Activated T-helper 1 cell treated with Interleukin-2 at 50 U/mL for 16 hours (primary cell): ENCODE data around the gene TECTB.

Experiments
- DNase-seq: peaks from one replicate; pipeline ENCODE4 v3.0.0-alpha.2; 2020; ENCODE audit warnings: low read depth

Gene TECTB

DNA sequence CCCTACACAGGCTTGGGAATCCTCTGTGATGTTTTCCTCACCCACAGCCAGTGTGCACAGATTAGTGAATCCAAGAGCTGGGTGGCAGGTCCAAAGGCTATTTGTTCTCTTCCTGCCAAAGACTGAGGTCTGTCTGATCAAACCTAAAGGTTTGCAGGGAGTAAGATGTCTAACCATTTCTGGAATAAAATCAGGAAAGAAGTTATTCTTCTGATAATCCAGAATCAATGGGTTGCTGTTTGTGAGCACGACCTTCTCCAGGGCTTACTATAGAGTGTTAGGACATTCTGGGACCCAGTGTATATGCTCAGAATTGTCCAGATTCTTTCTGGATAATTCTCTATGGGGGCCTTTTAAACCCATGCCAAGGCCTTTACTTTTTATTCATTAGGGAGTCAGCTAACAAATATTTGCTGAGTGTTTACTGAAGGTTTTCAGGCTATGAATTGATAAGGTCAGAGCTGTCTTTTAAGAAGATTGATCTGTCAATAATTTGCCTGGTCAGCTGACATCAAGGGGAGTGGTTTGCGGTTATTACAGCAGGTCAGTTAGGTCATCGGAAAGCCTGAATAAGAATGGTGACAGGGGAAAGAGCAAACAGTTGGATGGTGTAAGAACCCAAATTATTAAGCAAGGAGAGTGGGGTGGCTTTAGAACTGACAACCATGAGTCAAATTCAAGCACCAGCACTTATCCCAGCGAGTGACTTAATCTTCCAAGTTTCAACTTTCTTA lies 7.5 kb upstream of the TECTB start:
- DNase-seq: no peak

DNA sequence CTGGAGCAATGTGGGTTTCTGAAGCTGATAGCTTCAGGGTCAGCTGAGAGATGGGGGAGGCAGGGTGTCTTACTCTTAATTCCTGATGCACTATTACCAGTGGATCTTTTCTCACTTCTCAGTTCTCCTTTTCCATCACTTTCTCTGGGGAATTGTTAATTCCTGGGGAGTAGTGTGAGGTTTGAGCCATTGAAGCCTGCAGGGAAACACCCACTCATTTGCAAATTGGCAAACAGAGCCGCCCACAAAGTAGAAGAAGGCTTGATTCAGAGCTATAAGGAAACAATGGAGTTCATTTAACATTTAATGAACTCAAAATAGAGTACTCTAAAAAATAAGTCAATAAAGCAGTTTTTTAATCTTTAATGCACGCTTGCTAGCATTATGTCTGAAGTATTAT lies 4.3 kb upstream of the TECTB start:
- no peak for DNase-seq

GRCh38 chr10:112279433-112279832 lies 3.8 kb upstream of the TECTB start:
- DNase-seq: no peak

DNA sequence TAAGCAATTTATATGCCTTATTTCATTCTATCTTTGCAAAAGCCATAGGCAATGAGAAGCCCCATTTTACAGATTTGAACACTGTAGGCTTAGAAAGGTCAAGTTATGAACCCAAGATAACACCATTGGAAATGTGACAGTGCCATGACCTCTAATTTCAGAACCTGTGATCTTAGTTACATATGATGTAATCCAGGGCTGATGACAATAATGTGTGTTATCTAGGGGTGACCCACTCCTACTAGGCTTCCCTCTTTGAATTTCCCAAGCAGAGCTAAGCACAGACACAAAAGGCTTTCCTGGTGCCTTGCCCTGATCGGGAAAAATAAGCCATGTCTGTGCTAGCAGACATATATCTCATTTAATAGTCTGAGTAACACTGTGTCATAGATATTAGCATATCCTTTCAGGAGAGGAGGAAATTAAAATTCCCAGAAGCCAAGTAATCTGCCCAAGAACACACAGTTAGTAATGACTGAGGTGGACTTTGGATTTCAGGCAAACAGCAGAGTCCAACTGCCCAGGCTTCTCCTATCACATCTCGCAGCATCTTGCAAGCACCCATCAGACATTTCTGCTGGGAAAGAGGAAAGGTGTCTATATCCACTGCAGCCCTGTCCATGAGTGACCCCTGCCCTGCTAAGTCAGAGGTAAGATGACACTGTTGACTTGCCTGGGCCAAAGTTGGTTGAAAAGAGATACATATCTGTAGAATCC lies 2.8 kb upstream of the TECTB start:
- no peak for DNase-seq

- no peak for DNase-seq
Measured at GRCh38 chr10:112282086-112282485, 1.1 kb upstream of the TECTB start.

GRCh38 chr10:112286837-112287818 lies 3.9 kb downstream of the TECTB start:
- DNase-seq: no peak

DNA sequence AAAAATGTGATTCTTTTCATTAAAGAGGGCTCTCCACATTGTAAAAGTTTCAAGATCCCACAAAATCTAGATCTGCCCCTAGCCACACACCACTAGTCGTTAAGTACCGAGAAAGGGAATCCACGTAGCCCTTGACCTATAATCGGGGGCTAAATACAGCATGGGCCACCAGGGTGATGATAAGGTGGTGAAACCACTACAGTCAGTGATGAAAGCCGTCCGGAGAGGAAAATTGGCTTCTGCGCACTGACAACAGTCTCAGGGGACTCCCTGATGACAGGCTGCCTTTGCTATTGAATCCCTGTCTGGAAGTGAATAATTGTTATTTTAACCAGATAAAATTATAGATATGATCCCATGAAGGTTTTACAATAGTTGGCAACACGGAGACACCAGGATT lies 4.6 kb downstream of the TECTB start:
- no peak for DNase-seq

GRCh38 chr10:112288486-112288885 lies 5.3 kb downstream of the TECTB start:
- DNase-seq: no peak

DNA sequence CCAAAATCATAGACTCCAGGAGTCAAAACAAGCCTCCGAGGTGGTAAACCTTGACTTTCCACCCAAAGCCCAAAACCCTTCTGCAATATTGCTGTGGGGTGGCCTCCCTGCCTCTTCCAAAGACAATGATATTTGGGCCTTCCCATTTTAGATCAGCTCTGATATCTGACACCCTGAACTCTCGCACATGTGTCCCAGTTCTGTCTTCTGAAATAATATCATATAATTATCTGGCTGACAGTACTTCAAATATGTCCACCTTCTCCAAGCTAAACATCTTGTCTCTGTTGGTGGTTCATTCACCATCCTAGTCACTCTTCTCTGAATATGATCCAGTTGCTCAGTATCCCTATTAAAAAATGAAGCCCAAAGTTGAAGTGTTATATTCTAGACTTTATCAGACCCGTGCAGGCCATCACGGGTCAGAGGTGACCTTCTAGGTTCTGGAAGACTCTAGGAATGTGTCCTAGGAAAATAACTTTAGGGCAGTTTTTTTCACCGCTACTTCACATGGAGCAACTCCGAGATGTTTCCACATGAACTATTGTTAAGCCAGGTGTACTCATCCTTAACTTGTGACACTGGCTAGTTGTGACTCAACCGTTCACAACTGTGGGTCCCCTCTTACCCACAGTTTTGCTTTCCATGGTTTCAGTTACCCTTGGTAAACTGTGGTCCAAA lies 6.3 kb downstream of the TECTB start:
- no peak for DNase-seq

- no peak for DNase-seq
Measured at GRCh38 chr10:112290054-112290373, 6.8 kb downstream of the TECTB start.

GRCh38 chr10:112294169-112294568 lies 11.0 kb downstream of the TECTB start:
- no peak for DNase-seq

GRCh38 chr10:112295853-112296830 lies 12.9 kb downstream of the TECTB start:
- no peak for DNase-seq

DNA sequence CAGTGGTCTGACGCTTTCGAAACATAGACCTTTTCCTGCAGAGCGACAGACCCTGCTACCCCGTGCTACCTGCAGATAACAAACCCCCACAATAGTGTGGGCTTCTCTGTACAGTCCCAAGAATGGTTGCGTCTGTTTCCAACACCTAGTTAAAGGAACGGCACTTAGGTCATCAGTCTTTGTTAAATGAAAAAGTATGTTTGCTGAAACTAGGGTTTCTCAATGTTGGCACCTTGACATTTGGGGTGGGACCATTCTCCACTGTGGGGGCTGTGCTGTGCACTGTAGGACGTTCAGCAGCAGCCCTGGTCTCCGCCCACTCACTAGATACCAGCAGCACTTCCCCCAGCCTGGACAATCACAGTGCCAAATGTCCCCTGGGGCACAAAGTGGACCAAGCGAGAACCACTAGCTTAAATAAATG lies 13.7 kb downstream of the TECTB start:
- DNase-seq: no peak

- no peak for DNase-seq
Measured at GRCh38 chr10:112298581-112298980, 15.4 kb downstream of the TECTB start.

- DNase-seq: no peak
Measured at GRCh38 chr10:112299456-112299855, 16.3 kb downstream of the TECTB start.

GRCh38 chr10:112302335-112302734 lies 19.1 kb downstream of the TECTB start:
- no peak for DNase-seq

GRCh38 chr10:112303528-112303927 lies 20.3 kb downstream of the TECTB start:
- DNase-seq: no peak

GRCh38 chr10:112304267-112304859 lies 21.2 kb downstream of the TECTB start:
- no peak for DNase-seq

DNA sequence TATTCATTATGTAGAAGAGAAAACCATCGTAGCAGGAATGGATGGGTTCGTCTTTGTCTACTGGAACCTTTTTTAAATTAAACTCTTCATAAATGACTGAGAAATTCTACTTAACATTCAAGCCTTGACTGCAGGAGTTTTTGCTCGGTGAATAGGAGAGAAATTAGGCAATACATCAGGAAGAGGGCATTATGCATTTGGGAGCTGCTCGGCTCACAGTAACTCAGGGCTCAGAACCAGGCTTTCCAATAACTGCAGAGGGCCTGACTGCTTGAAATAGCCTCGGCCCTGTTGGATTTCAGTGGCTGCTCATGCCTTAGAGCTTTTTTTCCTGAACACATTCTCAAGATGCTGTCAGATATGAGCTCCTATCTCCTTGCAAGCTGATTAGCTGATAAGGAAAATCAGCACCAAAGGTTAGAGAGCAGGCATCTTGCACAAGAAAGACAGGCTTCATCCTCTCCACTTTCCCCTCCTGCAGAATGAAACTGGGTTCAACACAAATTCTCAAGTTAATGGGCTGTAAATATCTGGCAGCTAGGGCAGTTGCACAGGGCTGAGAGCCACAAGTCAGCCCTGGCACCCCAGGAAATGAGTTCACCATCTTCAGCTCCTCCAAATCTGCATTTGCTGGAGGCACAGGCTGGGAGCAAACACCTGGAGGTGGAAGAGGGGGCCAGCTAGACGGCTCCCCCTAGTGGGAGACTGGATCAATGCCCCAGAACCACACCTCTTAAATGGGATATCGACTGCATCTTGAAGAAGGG lies 24.3 kb downstream of the TECTB start:
- DNase-seq: peak; percentile 2

DNA sequence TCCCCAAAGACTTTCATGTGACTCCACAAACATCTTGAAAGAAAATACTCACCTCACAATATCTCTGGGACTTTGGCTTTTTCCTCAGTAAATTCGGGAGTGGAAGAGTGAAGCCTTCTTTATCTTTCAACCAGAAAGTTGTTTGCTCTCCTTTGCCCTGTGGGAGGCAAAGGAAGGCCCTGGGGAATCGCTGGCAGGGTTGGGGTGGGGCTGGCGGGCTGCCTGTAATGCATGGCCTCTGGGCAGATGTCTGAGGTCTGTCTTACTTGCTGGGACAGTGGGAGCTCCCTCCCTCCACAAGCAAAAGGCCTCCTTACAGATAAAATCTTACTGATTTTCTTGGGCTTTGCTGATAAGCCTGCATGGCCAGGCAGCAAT lies 24.9 kb downstream of the TECTB start:
- DNase-seq: no peak
